Measurements from ENCODE around the gene DYRK3. TPM values are rescaled to one million over a fixed set of nuclear protein-coding genes. Genes with fewer than 3 reads are reported as not detected.

DYRK3 gene
- total and polyA plus RNA-seq, 10 of the 15 experiments (the other 5 are each of a cell fraction or from before 2014, with no cell fraction given) = 1.6 to 12.9 (median 10.3) TPM

DNA sequence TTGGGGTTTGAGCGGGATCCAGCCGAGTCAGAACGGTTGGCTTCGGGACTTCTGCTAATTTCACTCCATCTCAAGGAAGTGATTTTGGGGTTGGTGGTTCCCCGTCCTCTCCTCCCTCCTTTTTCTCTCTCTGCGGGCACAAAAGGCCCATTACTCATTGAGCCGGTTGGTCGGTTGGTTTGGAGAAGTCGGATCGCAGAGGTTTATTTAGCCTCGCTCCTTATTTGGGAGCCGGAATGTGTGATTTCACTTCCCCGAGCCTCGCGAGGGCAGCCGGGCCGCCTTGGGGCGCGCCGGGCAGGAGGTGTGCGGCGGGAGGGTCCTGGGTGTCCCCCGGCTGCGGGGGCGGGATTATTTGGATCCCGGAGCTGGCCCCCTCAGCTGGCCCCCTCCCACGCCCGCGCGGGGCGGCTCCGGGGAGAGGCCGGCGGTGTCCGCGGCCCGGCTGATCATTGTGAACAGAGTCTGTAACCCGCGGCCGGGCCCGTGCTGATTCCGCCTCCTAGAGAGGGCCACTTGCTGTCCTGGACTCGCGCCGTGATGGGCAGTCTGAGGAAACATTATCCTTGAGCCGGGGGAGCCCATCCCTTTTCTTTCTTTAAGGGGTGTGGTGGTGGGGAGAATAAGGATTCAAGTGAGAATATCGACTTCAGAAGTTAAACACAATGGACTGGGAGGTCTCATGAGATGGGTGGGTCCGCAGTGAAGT lies 50.6 kb downstream of the DYRK3 start (continued):
- TF ChIP-seq, protein P1, sequence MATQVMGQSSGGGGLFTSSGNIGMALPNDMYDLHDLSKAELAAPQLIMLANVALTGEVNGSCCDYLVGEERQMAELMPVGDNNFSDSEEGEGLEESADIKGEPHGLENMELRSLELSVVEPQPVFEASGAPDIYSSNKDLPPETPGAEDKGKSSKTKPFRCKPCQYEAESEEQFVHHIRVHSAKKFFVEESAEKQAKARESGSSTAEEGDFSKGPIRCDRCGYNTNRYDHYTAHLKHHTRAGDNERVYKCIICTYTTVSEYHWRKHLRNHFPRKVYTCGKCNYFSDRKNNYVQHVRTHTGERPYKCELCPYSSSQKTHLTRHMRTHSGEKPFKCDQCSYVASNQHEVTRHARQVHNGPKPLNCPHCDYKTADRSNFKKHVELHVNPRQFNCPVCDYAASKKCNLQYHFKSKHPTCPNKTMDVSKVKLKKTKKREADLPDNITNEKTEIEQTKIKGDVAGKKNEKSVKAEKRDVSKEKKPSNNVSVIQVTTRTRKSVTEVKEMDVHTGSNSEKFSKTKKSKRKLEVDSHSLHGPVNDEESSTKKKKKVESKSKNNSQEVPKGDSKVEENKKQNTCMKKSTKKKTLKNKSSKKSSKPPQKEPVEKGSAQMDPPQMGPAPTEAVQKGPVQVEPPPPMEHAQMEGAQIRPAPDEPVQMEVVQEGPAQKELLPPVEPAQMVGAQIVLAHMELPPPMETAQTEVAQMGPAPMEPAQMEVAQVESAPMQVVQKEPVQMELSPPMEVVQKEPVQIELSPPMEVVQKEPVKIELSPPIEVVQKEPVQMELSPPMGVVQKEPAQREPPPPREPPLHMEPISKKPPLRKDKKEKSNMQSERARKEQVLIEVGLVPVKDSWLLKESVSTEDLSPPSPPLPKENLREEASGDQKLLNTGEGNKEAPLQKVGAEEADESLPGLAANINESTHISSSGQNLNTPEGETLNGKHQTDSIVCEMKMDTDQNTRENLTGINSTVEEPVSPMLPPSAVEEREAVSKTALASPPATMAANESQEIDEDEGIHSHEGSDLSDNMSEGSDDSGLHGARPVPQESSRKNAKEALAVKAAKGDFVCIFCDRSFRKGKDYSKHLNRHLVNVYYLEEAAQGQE (IDR thresholded peaks at IDR 0.05; ENCODE audit: low read depth, low read length) = no peak
- TF ChIP-seq POU2F2 (IDR thresholded peaks at IDR 0.05; ENCODE audit: borderline replicate concordance, low read depth, low read length) (peak; percentile 28; the same call in 1 of the 3 replicates), GATAD2B (conservative IDR thresholded peaks at IDR 0.05; ENCODE audit: low read depth) (no peak), EP300 (IDR thresholded peaks at IDR 0.05; ENCODE audit: borderline replicate concordance in 1 of 2, control insufficient read depth in 1 of 2, low read depth in 2 of 2, low read length in 2 of 2) (no peak), CHD4 (IDR thresholded peaks at IDR 0.05) (no peak), RAD51 (IDR thresholded peaks at IDR 0.05) (no peak), SMARCA5 (IDR thresholded peaks at IDR 0.05) (no peak), TAF1 (IDR thresholded peaks at IDR 0.05; ENCODE audit: borderline replicate concordance, low read depth, low read length) (peak; percentile 40; the same call in 1 of the 2 replicates), SIN3A (IDR thresholded peaks at IDR 0.05; ENCODE audit: low read depth, low read length) (no peak), NFYA (IDR thresholded peaks at IDR 0.05; ENCODE audit: borderline replicate concordance, low read depth, low read length) (no peak), NFXL1 (IDR thresholded peaks at IDR 0.05; ENCODE audit: borderline replicate concordance) (no peak), ZNF622 (IDR thresholded peaks at IDR 0.05) (no peak), CBX3 (IDR thresholded peaks at IDR 0.05; ENCODE audit: borderline replicate concordance, low read depth) (no peak), ZNF207 (IDR thresholded peaks at IDR 0.05; ENCODE audit: borderline replicate concordance) (0 out of 2 replicates have a peak, but pooled peaks have one; percentile 49), TCF7 (IDR thresholded peaks at IDR 0.05; ENCODE audit: borderline replicate concordance) (no peak), YBX1 (IDR thresholded peaks at IDR 0.05) (no peak), POLR2A (IDR thresholded peaks at IDR 0.05; ENCODE audit: low read depth, low read length) (peak; percentile 6; the same call in 1 of the 2 replicates)
- TF ChIP-seq, protein P2, sequence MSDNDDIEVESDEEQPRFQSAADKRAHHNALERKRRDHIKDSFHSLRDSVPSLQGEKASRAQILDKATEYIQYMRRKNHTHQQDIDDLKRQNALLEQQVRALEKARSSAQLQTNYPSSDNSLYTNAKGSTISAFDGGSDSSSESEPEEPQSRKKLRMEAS (IDR thresholded peaks at IDR 0.05; ENCODE audit: low read depth, low read length) = no peak
- TF ChIP-seq, protein P3, sequence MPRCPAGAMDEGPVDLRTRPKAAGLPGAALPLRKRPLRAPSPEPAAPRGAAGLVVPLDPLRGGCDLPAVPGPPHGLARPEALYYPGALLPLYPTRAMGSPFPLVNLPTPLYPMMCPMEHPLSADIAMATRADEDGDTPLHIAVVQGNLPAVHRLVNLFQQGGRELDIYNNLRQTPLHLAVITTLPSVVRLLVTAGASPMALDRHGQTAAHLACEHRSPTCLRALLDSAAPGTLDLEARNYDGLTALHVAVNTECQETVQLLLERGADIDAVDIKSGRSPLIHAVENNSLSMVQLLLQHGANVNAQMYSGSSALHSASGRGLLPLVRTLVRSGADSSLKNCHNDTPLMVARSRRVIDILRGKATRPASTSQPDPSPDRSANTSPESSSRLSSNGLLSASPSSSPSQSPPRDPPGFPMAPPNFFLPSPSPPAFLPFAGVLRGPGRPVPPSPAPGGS (IDR thresholded peaks at IDR 0.05; ENCODE audit: borderline replicate concordance, insufficient read depth, low read depth, low read length, poor library complexity, severe bottlenecking) = no peak
- TF ChIP-seq, protein P4, sequence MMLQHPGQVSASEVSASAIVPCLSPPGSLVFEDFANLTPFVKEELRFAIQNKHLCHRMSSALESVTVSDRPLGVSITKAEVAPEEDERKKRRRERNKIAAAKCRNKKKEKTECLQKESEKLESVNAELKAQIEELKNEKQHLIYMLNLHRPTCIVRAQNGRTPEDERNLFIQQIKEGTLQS (IDR thresholded peaks at IDR 0.05; ENCODE audit: borderline replicate concordance, extremely low read depth, low read depth, low read length) = no peak
- TF ChIP-seq, protein P5, sequence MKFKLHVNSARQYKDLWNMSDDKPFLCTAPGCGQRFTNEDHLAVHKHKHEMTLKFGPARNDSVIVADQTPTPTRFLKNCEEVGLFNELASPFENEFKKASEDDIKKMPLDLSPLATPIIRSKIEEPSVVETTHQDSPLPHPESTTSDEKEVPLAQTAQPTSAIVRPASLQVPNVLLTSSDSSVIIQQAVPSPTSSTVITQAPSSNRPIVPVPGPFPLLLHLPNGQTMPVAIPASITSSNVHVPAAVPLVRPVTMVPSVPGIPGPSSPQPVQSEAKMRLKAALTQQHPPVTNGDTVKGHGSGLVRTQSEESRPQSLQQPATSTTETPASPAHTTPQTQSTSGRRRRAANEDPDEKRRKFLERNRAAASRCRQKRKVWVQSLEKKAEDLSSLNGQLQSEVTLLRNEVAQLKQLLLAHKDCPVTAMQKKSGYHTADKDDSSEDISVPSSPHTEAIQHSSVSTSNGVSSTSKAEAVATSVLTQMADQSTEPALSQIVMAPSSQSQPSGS (IDR thresholded peaks at IDR 0.05; ENCODE audit: low read length) = no peak
- TF ChIP-seq, protein P6, sequence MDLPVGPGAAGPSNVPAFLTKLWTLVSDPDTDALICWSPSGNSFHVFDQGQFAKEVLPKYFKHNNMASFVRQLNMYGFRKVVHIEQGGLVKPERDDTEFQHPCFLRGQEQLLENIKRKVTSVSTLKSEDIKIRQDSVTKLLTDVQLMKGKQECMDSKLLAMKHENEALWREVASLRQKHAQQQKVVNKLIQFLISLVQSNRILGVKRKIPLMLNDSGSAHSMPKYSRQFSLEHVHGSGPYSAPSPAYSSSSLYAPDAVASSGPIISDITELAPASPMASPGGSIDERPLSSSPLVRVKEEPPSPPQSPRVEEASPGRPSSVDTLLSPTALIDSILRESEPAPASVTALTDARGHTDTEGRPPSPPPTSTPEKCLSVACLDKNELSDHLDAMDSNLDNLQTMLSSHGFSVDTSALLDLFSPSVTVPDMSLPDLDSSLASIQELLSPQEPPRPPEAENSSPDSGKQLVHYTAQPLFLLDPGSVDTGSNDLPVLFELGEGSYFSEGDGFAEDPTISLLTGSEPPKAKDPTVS (IDR thresholded peaks at IDR 0.05; ENCODE audit: low read depth, low read length) = no peak
